AG20443 (cell line): ENCODE measurements around the gene DAB1.
A peak's percentile ranks its signal among the peaks of the same experiment; 100 is the strongest.

Experiments
- DNase-seq: peaks from one replicate; pipeline ENCODE4 v3.0.0; 2012; ENCODE audit warnings: low spot score, mixed read lengths

DAB1 gene

DNA sequence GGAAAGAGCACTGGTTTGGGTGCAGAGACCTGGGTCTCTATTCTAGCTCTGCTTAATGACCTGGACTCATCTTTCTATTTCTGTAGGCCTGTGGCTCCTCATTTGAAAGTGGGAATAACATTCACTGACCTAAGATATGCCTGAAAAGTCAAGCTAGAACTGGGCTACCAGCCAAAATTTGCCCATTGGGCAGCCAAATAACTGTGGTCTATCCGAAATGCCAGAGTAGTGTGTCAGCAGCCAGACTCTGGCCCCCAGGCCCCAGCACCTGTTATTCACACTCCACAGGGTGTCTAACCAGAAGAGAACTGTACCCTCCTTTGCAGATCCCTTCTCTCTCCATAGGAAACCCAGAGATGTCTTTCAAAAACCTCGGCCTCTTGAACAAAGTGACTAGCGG lies 12.6 kb downstream of the DAB1 start:
- DNase-seq = peak; percentile 58

DNA sequence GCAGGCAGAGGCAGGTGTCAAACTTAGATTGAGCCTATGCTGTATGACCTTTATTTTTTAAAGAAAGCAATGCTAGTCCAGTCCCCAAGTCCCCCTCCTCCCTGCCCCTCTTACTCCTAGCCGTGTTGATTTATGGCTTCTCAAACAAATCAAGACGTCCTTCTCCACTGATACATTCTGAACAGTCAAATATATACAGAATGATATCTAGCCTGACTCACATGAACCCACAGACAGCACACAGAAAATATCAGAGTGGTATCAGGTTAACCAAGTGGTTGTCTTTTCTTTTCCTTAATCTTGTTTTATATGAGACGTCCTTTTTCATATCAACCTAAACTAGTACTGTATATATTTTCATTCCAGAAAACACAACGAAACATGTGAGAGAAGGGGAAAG lies 13.4 kb downstream of the DAB1 start:
- DNase-seq = no peak

GRCh38 chr1:57407928-57408327 lies 15.9 kb downstream of the DAB1 start:
- DNase-seq = no peak

GRCh38 chr1:57406428-57406970 lies 17.4 kb downstream of the DAB1 start:
- no peak for DNase-seq

- DNase-seq = peak; percentile 14
Observed at GRCh38 chr1:57404884-57405283, 19.0 kb downstream of the DAB1 start.

DNA sequence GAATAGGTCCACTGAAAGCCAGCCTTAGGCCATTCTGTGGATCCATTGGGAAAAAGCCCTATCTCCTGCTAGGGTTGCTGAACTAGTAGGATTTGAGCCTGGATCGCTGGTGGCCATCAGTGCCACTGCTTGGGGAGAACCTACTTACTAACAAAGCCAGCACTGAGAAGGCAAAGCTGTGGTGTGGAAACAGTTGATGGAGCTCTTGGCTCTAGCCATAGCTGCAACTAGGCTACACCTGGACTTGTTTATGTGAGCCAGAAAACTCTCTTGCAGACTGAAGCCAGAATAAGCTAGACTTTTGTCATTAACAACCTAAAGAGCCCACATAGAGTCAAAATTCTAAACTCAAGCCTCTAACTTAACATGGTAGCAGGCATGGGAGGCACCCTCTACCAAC lies 20.7 kb downstream of the DAB1 start:
- no peak for DNase-seq

DNA sequence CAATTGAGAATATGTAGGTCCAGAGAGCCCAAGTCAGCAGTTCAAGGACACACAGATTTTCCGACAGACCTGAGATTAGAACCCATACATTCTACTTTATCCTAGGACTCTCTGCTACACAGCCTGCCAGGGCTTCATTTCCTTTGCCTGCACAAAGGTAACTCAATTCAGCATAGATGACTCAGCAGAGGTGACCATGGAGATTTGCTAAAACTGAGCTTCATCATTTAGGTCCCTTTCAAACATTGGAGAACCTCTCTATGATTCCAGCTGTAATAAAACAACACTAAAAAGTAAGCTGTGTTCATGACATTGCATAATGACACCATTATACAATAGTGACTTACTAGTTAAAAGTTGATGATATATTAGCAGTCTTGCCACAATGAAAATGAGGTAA lies 22.2 kb downstream of the DAB1 start:
- DNase-seq = no peak

DNA sequence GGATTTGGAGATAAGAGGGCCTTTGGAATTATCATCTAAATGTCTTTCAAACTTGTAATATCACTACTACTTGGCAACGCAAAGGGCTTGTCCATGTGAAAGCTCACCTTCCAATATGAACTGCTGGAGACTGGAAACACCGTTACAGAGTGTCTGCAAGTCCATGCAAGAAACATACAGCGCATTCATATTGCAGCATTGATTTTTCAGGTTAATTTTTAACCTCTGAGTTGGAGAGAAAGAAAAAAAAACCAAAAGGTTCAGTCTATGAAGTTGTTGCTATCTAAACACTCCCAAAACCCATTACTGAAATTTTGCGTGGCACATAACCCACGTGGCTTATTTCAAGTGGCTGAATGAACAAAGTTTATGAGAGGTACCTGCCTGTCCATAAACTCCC lies 23.8 kb downstream of the DAB1 start:
- no peak for DNase-seq

DNA sequence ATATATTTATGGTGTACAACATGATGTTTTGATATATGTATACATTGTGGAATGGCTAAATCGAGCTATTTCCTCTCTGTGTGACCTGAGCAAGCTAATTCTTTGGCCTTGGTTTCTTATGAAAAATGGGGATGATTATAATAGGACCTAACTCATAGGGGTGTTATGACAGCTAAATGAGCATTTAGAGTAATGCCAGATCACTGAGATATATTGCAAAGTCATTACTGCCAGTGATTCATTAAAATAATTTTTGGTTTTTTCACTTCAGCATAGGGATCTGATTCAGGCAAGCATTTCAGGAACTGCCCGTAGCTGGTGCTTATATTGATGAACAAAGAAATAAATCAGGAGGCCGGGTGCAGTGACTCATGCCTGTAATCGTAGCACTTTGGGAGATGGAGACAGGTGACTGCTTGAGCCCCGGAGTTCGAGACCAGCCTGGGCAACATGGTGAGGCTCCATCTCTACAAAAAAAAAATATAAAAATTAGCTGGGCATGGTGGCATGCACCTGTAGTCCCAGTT lies 30.7 kb downstream of the DAB1 start:
- DNase-seq = no peak

DNA sequence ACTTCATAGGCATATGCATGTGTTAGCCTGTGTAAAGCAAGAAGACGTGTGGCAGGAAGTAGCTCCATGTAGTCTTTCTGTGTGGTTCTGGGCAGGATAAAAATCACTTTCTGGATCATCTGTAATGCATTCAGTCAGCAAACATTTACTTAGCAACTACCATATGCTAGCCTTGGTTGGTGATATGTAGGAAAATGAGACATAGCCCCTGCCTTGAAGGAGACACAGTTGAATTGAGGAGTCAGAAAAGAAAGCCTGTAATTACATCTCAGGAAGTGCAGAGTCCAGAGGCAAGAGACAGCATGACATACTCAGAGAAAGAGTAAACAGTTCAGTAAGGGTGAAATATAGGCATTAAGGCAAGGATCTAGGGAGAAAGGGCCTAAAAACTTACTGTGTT lies 38.5 kb downstream of the DAB1 start:
- DNase-seq = no peak

- DNase-seq = no peak
Observed at GRCh38 chr1:57384901-57385300, 39.0 kb downstream of the DAB1 start.

DNA sequence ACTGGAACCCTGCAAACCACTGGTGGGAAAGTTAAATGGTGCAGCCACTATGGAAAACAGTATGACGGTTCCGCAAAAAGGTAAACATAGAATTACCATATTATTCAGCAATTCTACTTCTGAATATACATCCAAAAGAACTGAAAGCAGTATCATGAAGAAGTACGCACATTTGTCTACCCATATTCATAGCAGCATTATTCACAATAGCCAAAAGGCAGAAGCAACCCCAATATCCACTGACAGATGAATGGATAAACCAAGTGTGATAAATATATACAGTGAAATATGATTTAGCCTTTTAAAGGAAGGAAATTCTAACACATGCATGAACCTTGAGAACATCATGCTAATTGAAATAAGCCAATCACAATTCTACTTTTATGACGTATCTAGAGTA lies 39.6 kb downstream of the DAB1 start:
- no peak for DNase-seq

- DNase-seq = no peak
Observed at GRCh38 chr1:57381871-57382270, 42.0 kb downstream of the DAB1 start.

DNA sequence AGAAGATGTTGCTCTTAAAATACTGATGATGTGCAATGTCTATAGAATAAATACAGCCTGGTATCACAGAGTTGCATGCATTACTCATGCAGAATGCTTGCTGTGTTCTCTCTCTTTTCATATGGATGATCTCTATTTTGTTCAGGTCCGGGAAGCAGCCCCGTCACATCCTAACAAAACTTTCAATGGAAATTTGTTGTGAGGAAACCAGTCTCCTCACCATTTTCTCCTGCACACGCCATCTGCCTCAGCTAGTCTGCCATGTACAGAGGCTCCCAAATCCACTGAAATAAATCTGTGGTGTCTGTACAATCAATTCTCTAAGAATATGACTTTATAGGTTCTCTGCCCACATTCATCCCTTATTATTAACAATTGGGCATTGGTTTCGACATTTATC lies 42.4 kb downstream of the DAB1 start:
- no peak for DNase-seq

- no peak for DNase-seq
Observed at GRCh38 chr1:57380923-57381322, 42.9 kb downstream of the DAB1 start.

DNA sequence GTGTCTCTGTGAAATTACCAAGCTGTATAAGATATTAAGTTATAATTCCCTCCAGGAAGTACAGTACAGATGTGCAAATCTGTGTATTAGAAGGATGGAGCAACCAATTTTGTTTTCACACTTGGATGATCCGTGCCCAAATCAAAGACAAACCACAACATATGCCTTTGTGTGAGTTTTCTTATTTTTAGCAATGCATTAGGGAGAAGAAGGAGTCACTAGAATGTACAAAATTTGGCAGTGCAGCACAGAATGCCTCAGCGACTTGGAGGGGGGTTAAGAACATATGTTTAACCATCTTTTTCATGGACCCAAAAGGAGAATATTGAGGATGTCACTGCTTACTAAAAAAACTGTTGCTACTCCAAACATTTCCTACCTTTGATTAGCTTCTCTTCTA lies 45.3 kb downstream of the DAB1 start:
- DNase-seq = no peak

GRCh38 chr1:57377339-57378139 lies 46.3 kb downstream of the DAB1 start:
- DNase-seq = no peak

- no peak for DNase-seq
Observed at GRCh38 chr1:57376041-57376440, 47.8 kb downstream of the DAB1 start.

DNA sequence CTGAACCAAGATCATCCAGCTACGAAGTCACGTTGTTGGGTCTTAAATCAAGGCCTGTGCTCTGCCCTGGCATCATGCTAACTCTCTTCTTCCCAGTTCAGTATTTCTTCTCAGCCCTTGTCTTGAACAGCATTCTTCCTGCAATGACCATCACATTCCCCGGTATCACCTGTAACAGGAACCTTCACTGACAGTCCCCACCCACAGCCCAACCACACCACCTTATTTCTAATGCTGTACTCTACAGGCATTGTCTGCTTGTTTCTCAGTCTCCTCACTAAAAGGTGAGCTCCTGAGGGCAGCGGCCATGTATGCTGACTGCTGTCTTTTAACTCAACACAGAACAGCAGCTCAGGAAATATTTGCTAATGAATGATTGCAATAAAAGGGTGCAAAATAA lies 54.0 kb downstream of the DAB1 start:
- no peak for DNase-seq

DNA sequence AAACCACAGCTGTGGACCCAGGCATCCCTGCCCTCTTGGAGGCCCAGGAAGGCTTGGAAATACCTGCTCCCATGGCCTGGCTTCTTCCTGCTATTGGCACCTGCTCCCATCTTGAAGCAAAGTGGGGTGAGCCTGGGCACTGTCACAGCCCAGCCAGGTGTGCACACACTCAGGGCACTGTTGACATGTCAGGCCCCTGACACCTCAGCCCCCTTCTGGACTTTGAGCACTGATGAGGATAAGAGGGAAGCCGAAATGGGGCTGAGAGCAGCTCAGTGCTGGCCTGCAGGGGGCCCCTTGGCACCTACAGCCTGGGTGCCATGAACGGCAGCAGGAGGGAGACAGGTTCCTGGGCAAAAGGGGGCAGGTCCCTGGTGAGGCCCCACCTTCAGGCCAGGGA lies 55.9 kb downstream of the DAB1 start:
- no peak for DNase-seq

DNA sequence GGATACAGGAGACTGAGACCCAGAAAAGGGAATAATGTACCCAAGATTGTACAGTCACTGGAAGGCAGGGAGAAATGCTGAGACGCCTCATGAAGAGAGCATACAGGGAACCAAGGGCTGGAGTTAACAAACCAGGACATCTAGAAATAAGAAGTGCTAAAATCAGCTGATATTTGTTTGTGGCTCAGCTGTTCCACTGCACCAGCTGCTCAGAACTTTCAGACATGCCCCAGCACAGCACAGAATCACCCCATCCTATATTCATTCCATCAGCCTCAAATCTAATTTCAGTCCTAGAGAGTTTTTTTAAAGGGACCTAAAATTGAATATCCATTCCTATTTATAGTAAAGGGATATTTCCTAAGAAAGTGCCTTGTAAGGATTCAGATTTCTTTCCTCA lies 60.2 kb downstream of the DAB1 start:
- DNase-seq = no peak

DNA sequence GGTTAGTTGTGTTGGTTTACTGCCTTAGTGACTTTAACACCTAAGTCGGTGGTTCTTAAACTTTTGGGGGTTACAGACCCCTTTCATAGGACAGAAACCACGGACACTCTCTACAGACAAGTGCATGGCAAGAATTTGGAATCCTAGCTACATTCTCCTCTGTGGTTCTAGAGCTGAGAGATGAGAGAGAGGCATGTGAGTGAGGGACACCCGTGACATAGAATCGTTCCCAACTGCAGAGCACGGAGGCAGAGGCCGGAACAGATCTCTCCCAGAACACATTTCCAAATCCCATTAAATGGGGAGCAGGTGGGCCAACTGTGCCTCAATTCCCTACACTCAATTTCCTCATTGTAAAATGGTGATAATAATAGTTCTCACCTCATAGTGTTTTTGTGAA lies 60.7 kb downstream of the DAB1 start:
- no peak for DNase-seq

DNA sequence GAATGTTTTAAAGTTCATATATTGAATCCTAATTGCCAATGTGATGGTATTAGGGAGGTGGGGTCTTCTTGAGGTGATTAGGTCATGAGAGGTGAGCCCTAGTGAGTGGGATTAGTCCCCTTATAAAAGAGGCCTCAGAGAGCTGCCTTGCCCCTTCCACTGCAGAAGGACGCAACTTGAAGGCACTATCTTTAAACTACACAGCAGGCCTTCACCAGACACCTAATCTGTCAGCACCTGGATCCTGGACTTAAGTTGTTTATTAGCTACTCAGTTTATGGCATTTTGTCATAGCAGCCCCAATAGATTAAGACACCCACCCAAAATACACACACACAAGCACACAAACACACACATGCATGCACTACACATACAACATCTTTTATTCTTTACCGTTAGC lies 61.4 kb downstream of the DAB1 start:
- DNase-seq = no peak

- DNase-seq = no peak
Observed at GRCh38 chr1:57361516-57361915, 62.3 kb downstream of the DAB1 start.
